HG03439 (cell line): Measurements from ENCODE around the gene EIF2S3.

Source experiments
- ATAC-seq: cut with Tn5 transposase; IDR thresholded peaks from one replicate; pipeline ENCODE4 v1.9.1; 2021; ENCODE audit warnings: mild to moderate bottlenecking, moderate library complexity; ENCODE audit not compliant: unreplicated experiment

Gene EIF2S3

DNA sequence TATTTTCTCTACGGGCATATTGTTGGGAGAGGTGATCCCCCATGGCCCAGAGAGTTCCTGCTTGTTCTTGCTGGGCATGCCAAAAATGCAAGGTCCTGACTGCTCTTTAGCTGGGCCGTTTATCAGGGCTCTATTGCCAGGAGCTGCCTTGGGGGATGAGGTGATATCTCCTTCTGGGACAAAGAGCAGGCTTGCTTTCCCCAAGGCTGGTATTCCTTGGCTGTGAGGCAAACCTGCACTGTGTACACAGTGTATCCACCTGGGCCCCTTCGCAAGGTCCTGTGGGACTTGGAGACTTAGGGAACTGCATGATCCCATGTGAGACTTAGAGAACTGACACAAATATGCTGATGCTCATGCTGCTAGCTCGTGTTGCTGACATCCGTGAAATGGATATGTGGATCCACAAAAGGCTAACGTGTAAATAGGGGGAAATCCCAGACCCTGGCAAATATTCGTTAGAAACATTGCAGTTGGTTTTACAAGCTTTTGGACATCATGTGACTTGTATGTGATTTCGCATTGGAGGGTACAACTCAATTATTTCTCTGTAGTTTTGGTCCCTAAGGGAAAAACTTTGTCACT, 70.4 kb downstream of the EIF2S3 start:
- ATAC-seq: no peak
